Activated naive CD4-positive, alpha-beta T cell treated with anti-CD3 and anti-CD28 coated beads, Interleukin-2, amount 50 U/mL, for 16 hours (primary cell): ENCODE data around the gene KRTAP5-1.

Source experiments
- DNase-seq: peaks from one replicate; pipeline ENCODE4 v3.0.0-alpha.2; 2020

Gene KRTAP5-1

DNA sequence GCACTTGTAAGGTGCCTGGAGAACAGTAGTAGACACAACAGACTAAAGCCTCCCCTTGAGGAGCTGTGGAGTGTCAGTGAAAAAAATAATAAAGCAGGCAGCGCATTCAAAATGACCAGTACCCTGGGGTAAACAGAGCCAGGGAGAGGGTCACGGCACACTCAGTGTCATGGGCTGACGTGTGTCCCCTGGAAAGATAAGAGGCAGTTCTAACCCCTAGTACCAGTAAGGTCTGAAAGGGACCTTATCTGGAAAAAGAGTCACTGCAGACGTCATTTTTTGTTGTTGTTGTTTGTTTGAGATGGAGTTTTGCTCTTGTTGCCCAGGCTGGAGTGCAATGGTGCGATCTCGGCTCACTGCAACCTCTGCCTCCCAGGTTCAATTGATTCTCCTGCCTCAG is 45.0 kb downstream of the KRTAP5-1 start:
- DNase-seq: no peak

DNA sequence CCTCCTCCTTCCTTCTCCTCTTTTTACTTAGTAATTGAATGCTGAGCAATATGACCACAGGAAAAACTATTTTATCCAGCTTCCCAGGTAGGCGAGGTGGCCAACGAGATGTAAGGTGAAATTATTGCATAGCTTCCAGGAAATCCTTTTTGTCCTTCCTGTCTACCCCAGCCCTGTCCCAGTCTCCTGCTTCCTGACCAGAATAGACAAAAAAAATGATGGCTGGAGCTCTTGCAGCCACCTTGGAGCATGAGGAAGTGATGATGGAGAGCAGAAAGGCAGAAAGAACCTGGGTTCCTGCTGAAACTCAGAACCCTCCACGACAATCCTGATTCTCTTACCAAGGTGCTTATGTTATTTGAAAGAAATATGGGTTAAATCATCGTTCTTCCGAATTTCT is 46.9 kb downstream of the KRTAP5-1 start:
- DNase-seq: no peak

DNA sequence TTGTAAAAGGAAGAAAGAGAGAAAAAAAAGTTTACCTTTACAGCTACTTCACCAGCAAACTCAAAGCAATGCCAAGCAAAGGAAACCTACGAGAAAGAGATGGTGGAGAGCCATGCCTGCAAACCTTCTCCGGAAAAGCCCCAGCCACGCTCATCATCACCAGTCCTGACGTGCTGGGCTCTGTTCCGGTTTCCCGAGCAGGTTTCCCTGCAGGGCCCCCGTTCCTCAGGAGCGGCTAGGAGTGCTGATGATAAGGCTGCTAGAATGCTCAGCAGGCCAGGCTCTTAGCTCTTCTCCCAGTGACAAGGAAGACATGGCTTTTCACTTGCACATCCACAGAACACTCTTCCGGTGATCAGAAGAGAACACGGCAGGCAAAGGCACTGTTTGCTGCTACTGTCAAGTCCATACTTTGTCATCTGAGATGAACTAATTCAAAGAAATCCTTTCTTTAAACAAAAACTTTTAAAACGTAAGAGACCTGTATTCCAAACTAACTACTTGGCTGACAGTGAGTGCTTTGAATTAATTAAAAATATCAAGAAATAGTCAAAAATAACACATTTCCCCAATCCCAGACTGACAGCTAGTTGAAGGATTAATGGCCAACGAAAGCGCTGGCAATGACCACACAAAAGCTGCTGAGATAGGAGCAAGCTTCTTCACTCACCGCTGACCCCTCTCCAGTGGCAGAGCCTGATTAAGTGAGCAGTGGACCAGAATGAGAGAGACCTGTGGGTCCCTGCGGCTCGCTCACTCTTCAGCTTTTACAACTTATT is 48.8 kb downstream of the KRTAP5-1 start:
- DNase-seq: no peak

DNA sequence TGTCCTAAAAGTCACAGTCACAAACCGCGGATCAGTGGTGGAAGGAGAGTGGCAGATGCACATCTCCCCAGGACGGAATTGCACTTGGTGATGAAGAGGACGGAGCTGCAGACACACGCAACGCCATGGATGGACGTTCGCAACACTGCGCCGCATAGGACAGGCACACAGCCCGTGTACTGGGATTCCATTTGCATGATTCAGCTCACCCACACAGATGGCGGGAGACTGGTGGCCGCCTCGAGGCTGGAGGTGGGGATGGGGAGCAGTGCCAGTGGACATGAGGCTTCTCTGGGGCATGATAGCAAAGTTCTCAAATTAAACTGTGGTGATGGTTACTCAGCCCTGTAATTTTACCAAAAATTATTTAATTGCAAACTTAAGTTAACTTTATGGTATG is 50.4 kb downstream of the KRTAP5-1 start:
- DNase-seq: no peak
